OCI-LY7 (cell line): ENCODE measurements around the gene RSRC2. TPM values are rescaled to one million over a fixed set of nuclear protein-coding genes. Genes with fewer than 3 reads are reported as not detected.
A peak's percentile ranks its signal among the peaks of the same experiment; 100 is the strongest.
"Not testable (repeated sequence)": the region's sequence is repeated elsewhere in the genome, so short reads cannot be mapped to it uniquely, and the experiment has no call there.

Experiments used
- BruUV-seq: library from RNA; stranded (reverse); fragments of 400-500 nt; replicated peaks from 2 replicates; lab custom pipeline; 2021; lab: Mats Ljungman, UMichigan
- CTCF ChIA-PET: fragments of 300-600 bp; sonication (Branson Sonifier 250); formaldehyde crosslinking; loops from one replicate; lab custom pipeline; 2022; ENCODE audit warnings: antibody characterized with exemption; ENCODE audit not compliant: unreplicated experiment; lab: Charles Lee
- POLR2A ChIA-PET: fragments of 300-600 bp; sonication (Branson Sonifier 250); formaldehyde crosslinking; loops from one replicate; lab custom pipeline; 2022; ENCODE audit warnings: antibody characterized with exemption; lab: Charles Lee
- DNase-seq: peaks from one replicate; pipeline ENCODE4 v3.0.0-alpha.2; 2015; ENCODE audit warnings: low spot score
- H2AFZ ChIP-seq: fragments of 200-600 bp; sonication (generic), shearing (Covaris generic); 2 replicates; pipeline ENCODE4 v1.6.1; 2014; ENCODE audit warnings: mild to moderate bottlenecking, antibody characterized with exemption, low read length, moderate library complexity
- H3K27ac ChIP-seq: fragments of 200-600 bp; sonication (generic); 2 replicates; pipeline ENCODE4 v1.5.1; 2014; ENCODE audit warnings: mixed run types, low read depth, mild to moderate bottlenecking, moderate library complexity, low read length, inconsistent platforms; ENCODE audit not compliant: poor library complexity, severe bottlenecking
- H3K36me3 ChIP-seq: fragments of 200-600 bp; sonication (generic); 2 replicates; pipeline ENCODE4 v1.6.1; 2014; ENCODE audit warnings: mild to moderate bottlenecking, antibody characterized with exemption, low read length, moderate library complexity, mixed read lengths; ENCODE audit not compliant: insufficient read depth
- H3K4me1 ChIP-seq: fragments of 200-600 bp; sonication (generic); 2 replicates; pipeline ENCODE4 v1.5.1; 2014; ENCODE audit warnings: mild to moderate bottlenecking, low read length; ENCODE audit not compliant: insufficient read depth, poor library complexity, severe bottlenecking
- H3K4me2 ChIP-seq: fragments of 200-600 bp; sonication (generic); 2 replicates; pipeline ENCODE4 v1.6.1; 2014; ENCODE audit warnings: mild to moderate bottlenecking, low read length
- H3K4me3 ChIP-seq: fragments of 200-600 bp; sonication (generic); 2 replicates; pipeline ENCODE4 v1.5.1; 2014; ENCODE audit warnings: mild to moderate bottlenecking, low read depth, low read length; ENCODE audit not compliant: poor library complexity, severe bottlenecking
- H3K79me2 ChIP-seq: fragments of 200-600 bp; sonication (generic); 2 replicates; pipeline ENCODE4 v1.6.1; 2016; ENCODE audit warnings: low read depth, mild to moderate bottlenecking, low read length, moderate library complexity, mixed read lengths; ENCODE audit not compliant: insufficient read depth
- H3K9me2 ChIP-seq: fragments of 200-600 bp; sonication (generic); 2 replicates; pipeline ENCODE4 v1.6.1; 2016; ENCODE audit warnings: mild to moderate bottlenecking, low read length, mixed read lengths; ENCODE audit not compliant: insufficient read depth
- H3K9me3 ChIP-seq: fragments of 200-600 bp; sonication (generic); 2 replicates; pipeline ENCODE4 v1.6.1; 2014; ENCODE audit warnings: mild to moderate bottlenecking, mixed run types, low read length, mixed read lengths
- H4K20me1 ChIP-seq: fragments of 200-600 bp; sonication (generic); 2 replicates; pipeline ENCODE4 v1.6.1; 2014; ENCODE audit warnings: mild to moderate bottlenecking, antibody characterized with exemption, low read length, moderate library complexity, mixed read lengths; ENCODE audit not compliant: insufficient read depth
- CTCF ChIP-seq: fragments of 200-600 bp; sonication (generic); conservative IDR thresholded peaks from 2 replicates; pipeline ENCODE4 v1.5.1; 2014; ENCODE audit warnings: mild to moderate bottlenecking, antibody characterized with exemption, low read length, moderate library complexity, mixed read lengths
- EZH2phosphoT487 ChIP-seq: fragments of 200-600 bp; sonication (generic); IDR thresholded peaks from 2 replicates; pipeline ENCODE4 v1.6.1; 2018; ENCODE audit warnings: low read depth, borderline replicate concordance, mild to moderate bottlenecking, mixed run types, antibody characterized with exemption, low read length, moderate library complexity, mixed read lengths
- intact Hi-C: fragments of 100-400 bp; cut with micrococcal nuclease; formaldehyde crosslinking; loops from one replicate; pipeline ENCODE4 v1.10.0; 2022; ENCODE audit not compliant: unreplicated experiment
- total RNA-seq, 2 experiments: library from RNA; depleted of rRNA in 1 of 2; stranded (reverse); fragments of >200 nt in 1 of 2; shearing (Covaris generic) in 1 of 2; gene quantifications; 2 replicates each; pipeline ENCODE4 v1.2.3, GENCODE V29; 2014 to 2022

Gene RSRC2
- total RNA-seq, 2 experiments from 2014 or later, result 91.7 to 132 TPM

GRCh38 chr12:122491991-122492390, 34.7 kb downstream of the RSRC2 start:
- Histone ChIP-seq H3K79me2 (peaks cover 65% of the 10 kb centered on the region), H3K9me3 (no peaks in the 10 kb centered on the region), H3K4me1 (peaks cover 24% of the 10 kb centered on the region), H4K20me1 (no peaks in the 10 kb centered on the region), H2AFZ (no peak overlapping the region), H3K9me2 (no peaks in the 10 kb centered on the region), H3K27ac (no peak overlapping the region), H3K4me3 (no peak overlapping the region), H3K36me3 (peaks cover 91% of the 10 kb centered on the region), H3K4me2 (no peak overlapping the region)
- POLR2A ChIA-PET, result interaction anchor here (0.6 to 1.1 kb wide), 4 partner anchors 8 to 75 kb away, joined by 3 to 6 read pairs (median 4); partner anchors contain the start of gene ZCCHC8
- TF ChIP-seq CTCF, result no peak
- TF ChIP-seq EZH2phosphoT487, result no peak
- CTCF ChIA-PET, result no interaction called here
- BruUV-seq, result no TSS peak
- DNase-seq, result no peak
- intact Hi-C loops, result no loop called here

- Histone ChIP-seq H3K27ac (no peak overlapping the region), H3K4me3 (no peak overlapping the region), H3K36me3 (peaks cover 97% of the 10 kb centered on the region), H3K79me2 (peaks cover 39% of the 10 kb centered on the region), H3K4me1 (peaks cover 4% of the 10 kb centered on the region), H4K20me1 (no peaks in the 10 kb centered on the region), H3K9me2 (no peaks in the 10 kb centered on the region), H2AFZ (no peak overlapping the region), H3K9me3 (no peaks in the 10 kb centered on the region), H3K4me2 (no peak overlapping the region)
- TSS peak; percentile 19 for BruUV-seq
- no peak for TF ChIP-seq EZH2phosphoT487
- TF ChIP-seq CTCF, result no peak
- intact Hi-C loops, result no loop called here
- ChIA-PET POLR2A (interaction anchor here (0.5 to 1.6 kb wide), 4 partner anchors 9 to 623 kb away, joined by 3 to 9 read pairs (median 3); no protein-coding TSS in a partner anchor), CTCF (no interaction called here)
- DNase-seq, result no peak
Observed at GRCh38 chr12:122489038-122489437, 37.7 kb downstream of the RSRC2 start.

GRCh38 chr12:122487807-122488206, 38.9 kb downstream of the RSRC2 start:
- H2AFZ ChIP-seq, H3K9me2 ChIP-seq, H3K4me2 ChIP-seq, H3K4me1 ChIP-seq, H3K9me3 ChIP-seq, DNase-seq, intact Hi-C loops, CTCF ChIA-PET, H4K20me1 ChIP-seq, BruUV-seq, H3K27ac ChIP-seq, H3K4me3 ChIP-seq: not testable (repeated sequence)
- Histone ChIP-seq H3K79me2 (peaks cover 29% of the 10 kb centered on the region), H3K36me3 (peaks cover 100% of the 10 kb centered on the region)
- POLR2A ChIA-PET, result interaction anchor here (0.6 kb wide), 2 partner anchors 67 to 231 kb away, joined by 3 to 4 read pairs; no protein-coding TSS in a partner anchor
